SIG-M5 treated with dmso at 0.1 percent for 504 hours (cell line): Measurements from ENCODE around the gene SLC2A6.

Experiments
- DNase-seq: peaks from one replicate; lab custom pipeline; 2025; ENCODE audit not compliant: unreplicated experiment; lab: John Stamatoyannopoulos, UW

The SLC2A6 gene

GRCh38 chr9:133496861-133497842 lies 18.3 kb upstream of the SLC2A6 start:
- no peak for DNase-seq

- DNase-seq: no peak
Observed at GRCh38 chr9:133495327-133496293, 16.7 kb upstream of the SLC2A6 start.

GRCh38 chr9:133494636-133495326 lies 15.9 kb upstream of the SLC2A6 start:
- DNase-seq: no peak

GRCh38 chr9:133493845-133494540 lies 15.1 kb upstream of the SLC2A6 start:
- no peak for DNase-seq

GRCh38 chr9:133493428-133493827 lies 14.5 kb upstream of the SLC2A6 start:
- DNase-seq: no peak

- DNase-seq: no peak
Observed at GRCh38 chr9:133492061-133493021, 13.4 kb upstream of the SLC2A6 start.

- no peak for DNase-seq
Observed at GRCh38 chr9:133491656-133491925, 12.7 kb upstream of the SLC2A6 start.

GRCh38 chr9:133490865-133491655 lies 12.2 kb upstream of the SLC2A6 start:
- no peak for DNase-seq

GRCh38 chr9:133490201-133490681 lies 11.3 kb upstream of the SLC2A6 start:
- no peak for DNase-seq

- DNase-seq: no peak
Observed at GRCh38 chr9:133489253-133490190, 10.6 kb upstream of the SLC2A6 start.

- DNase-seq: no peak
Observed at GRCh38 chr9:133488686-133489252, 9.9 kb upstream of the SLC2A6 start.

- no peak for DNase-seq
Observed at GRCh38 chr9:133487331-133487725, 8.4 kb upstream of the SLC2A6 start.

GRCh38 chr9:133485531-133486260 lies 6.8 kb upstream of the SLC2A6 start:
- peak; percentile 36 for DNase-seq

- peak; percentile 13 for DNase-seq
Observed at GRCh38 chr9:133484671-133485437, 6.0 kb upstream of the SLC2A6 start.

GRCh38 chr9:133483611-133484010 lies 4.7 kb upstream of the SLC2A6 start:
- DNase-seq: no peak
